ENCODE measurements around the gene INSL3.

INSL3 gene, protein sequence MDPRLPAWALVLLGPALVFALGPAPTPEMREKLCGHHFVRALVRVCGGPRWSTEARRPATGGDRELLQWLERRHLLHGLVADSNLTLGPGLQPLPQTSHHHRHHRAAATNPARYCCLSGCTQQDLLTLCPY

DNA sequence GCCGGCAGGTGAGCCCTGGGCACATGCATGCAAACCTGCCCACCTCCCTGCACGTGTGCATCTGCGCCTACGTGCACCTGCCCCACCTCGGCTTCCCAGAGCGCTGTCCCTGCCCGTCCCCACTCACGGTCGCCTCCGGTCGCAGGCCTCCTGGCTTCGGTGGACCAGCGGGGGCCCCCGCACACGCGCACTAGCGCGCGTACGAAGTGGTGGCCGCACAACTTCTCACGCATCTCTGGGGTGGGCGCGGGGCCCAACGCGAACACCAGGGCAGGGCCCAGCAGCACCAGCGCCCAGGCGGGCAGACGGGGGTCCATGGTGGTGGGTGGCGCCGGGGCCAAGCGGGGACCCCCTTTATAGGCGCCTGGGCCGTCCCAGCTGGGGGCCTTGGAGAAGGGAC lies at the start of gene INSL3:
Gene INSL3, minus strand, starts transcription at position 330 of the 400 bp plus-strand sequence. Its CDS starts 13 bp downstream, at position 317.
- DNase-seq = no peak

DNA sequence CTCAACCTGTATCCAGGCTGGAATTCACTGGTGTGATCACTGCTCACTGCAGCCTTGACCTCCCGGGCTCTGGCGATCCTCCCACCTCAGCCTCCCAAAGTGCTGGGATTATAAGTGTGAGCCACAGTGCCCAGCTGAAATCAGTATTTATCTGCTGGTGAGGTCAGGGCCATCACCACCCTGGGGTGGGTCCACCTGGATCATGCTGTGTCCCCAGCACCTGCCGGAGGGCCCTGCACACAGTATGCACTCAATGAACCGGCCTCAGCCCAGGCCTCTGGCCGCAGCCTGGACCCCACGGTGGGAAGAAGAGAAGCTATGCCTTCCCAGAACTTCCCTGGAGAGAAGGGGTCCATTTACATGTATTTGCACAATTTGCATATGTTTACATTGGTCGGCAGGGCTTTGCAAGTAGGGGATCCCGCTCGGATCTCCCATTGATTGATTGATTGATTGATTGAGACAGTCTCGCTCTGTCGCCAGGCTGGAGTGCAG lies 47.8 kb upstream of the INSL3 start:
- no peak for DNase-seq

DNA sequence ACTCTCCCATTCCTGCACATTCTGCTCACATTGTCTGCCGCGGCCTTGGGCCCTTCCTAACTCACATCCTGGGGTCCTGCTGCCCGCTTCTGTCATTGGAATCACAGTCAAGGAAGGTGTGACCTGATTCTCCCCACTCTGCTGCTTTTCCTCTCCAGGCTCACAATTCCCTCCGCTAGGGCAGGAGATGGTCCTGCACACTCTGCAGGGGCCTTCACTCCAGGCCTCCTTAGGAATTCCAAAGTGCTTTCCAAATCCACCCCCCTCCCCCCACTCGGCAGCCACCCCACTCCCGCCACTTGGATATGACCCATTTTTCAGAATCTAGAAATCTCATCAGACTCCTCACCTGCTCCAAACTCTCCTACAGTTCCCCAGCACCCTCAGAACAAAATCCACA lies 47.4 kb upstream of the INSL3 start:
- DNase-seq = no peak

DNA sequence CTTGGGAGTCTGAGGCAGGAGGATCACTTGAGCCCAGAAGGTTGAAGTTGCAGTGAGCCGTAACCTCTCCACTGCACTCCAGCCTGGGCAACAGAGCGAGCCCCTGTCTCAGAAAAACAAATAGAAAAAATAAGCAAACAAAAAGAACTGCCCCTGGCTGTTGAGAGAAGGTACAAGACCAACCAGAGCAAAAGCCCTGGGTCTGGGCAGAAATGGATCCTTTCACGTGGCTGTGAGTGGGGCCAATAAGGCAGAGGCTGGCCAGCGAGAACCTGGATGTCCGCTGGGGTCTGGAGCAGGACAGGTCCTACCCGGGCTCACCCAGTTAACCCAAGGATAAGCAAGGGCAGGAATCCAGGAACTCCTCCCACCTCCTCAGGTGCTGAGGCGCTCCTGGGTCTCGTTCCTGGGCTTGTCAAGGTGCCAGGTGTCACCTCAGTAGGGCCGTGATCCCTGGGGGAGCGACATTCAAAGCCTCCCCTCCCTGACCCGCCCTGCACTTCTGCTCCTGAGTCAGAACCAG lies 45.7 kb upstream of the INSL3 start:
- DNase-seq = no peak

DNA sequence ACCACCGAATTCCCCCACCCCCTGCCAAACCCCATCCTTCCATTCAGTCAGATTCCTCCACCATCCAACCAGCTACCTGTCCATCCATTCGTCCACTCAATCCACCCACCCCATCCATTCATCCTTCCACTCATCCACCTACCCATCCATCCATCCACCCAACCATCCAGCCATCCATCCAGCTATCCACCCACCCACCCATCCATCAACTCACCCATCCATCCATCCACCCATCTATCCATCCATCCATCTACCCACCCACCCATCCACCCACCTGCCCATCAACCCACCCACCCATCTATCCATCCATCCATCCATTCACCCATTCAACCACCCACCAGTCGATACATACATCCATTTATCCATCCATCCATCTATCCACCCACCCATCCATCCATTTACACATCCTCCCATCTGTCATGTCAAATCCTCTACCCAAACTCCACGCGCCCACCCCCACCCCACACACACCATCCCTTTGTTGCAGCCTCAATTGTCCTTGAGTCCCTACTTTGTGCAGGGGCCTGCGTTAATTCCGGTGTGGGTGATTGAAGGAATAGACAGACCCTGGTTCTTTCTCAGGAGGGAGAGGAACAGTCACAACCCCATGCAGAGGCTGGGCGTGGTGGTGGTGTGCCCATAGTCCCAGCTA lies 45.1 kb upstream of the INSL3 start:
- DNase-seq = no peak

DNA sequence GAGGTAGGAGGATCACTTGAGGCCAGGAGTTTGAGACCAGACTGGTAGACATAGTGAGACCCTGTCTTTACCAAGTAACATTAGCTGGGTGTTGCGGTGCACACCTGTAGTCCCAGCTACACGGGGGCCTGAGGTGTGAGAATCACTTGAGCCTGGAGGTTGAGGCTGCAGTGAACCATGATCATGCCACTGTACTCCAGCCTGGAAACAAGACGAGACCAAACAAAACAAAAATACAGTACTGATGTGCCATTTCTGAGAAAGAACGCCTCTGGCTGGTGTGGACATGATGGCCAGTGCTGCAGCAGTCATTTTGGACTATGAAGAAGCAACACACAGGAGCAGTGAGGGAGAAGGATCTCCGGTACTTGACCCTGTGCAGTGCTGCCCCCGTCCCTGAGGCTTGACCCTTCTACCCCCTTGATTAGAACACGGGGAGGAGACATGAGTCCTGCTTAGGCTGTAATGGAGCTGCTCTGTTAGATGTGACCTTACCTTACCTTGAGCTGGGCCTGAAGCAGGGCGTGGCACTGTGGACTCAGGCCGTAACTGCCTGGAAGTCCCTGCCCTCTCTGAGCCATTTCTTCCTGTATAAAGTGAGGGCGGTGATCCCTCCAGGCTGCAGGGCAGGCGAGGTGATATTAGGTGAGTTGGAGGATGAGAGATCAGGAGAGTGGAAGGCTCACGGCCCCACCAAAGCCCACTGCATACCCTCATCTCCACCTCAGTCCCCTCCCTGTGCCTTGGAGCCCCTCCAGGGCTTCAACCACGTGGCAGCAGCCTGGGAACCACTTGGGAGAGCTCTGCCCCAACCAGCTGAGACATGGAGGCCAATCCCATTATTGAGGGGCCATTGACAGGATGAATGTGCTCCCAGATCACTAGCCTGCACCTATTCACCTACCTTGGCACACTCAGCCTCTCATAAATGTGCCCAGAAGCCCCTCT lies 44.3 kb upstream of the INSL3 start:
- peak in 1 of 2 experiments; percentile 51 for DNase-seq

DNA sequence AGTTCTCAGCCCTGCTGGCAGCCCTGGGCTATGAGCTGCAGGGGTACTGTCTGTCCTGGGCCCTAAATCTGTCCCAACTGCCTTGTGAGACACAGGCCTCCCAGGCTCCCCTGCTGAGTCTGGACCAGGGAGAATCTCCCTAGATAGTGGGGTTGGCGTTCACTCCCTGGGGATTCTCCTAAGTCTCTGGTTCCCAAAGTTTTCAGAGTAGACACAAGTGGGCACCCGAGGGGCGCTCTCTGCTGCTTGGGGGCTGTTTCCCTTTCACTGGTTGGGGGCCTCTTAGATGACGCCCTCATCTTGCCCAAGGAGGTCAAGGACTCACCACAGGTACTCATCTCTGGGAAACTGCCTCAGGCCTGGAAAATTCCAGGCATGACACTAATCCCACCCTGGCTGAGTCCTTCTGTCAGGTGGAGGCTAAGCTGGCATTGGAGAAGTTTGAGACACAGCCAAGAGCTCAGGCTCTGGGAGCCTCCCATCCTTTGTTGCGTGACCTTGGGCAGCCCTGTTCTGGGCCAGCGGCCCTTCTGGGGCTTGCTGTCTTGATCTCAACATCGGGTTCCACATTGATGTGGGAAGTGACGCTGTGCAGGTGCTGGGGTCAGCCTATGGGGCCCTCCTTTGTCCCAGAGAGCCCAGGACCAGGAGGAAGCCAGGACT lies 42.3 kb upstream of the INSL3 start:
- no peak for DNase-seq

DNA sequence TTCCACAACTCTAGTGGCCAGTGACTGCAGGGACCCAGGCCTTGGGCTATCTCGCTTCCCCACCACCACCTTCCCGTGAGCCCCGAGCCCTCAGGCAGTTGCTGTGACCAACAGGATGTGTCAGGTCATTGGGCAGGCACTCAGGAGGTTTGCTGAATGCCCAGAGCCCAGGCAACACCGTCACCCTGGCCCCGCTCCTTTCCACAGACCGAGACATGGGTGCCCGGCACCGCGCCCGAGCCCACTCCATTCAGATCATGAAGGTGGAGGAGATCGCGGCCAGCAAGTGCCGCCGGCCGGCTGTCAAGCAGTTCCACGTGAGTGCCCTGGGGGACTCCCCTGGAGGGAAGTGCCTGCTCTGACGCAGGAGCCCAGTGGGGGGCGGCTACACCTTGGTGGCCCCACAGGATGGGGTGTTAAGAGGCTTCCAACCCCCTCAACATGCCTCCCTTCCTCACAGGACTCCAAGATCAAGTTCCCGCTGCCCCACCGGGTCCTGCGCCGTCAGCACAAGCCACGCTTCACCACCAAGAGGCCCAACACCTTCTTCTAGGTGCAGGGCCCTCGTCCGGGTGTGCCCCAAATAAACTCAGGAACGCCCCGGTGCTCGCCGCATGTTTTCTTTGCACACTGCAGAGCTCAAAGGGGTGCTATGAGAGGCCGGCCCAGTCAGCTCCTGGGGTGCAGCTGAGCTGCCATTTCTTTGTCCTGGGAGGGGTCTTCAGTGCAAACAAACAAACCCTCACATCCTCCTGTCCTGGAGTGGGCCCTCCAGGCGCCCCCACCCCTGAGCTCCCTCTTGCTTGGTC lies 41.6 kb upstream of the INSL3 start:
- no peak for DNase-seq

DNA sequence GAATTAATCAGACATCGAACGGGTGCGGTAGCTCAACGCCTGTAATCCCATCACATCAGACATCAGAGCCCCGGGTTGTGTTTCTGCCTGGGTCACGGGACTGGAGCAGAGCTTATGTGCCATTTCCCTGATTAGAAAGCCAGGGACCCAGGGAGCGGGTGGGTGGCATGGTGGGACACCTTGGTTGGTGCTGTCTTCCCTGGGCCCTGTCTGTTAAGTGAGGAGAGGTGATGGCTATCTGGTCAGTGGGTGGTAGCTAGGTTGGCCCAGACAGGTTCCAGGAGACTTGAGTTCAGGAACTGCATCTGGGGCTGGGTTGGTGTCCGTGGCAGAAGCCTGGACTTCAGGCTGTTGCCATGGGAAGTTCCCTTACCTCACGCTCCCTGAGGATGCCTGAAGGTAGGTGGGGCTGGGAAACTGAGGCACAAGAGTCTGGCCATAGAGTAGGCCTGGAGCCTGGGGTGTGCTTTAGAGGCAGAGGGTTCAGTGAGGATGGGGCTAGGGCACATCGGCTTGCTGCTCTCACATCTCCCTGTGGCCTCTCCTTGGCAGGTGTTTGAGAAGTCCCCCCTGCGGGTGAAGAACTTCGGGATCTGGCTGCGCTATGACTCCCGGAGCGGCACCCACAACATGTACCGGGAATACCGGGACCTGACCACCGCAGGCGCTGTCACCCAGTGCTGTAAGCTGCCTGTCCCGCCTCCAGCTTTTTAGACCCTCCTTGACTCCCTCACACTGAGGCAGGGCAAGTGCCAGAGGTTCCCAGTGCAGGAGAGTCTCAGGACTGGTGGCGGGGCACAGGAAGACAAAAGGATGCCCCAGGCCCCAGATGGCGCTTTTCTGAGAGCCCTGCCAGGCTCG lies 40.5 kb upstream of the INSL3 start:
- no peak for DNase-seq

DNA sequence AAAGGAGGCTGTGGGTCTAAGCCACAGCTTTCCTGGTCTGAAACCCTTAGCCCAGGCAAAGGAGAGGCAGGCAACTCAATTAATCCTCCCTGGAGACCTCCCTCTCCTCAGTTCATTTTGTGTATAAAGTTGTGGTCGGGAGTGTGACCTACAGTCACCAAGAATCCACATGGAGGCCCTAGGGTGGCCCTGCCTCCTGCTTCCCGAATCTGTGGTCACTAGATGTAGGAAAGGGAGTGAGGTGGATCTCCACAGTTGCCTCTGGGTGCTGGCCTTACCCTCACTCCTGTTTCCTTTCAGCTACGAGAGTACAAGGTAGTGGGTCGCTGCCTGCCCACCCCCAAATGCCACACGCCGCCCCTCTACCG lies 39.7 kb upstream of the INSL3 start:
- DNase-seq = no peak

DNA sequence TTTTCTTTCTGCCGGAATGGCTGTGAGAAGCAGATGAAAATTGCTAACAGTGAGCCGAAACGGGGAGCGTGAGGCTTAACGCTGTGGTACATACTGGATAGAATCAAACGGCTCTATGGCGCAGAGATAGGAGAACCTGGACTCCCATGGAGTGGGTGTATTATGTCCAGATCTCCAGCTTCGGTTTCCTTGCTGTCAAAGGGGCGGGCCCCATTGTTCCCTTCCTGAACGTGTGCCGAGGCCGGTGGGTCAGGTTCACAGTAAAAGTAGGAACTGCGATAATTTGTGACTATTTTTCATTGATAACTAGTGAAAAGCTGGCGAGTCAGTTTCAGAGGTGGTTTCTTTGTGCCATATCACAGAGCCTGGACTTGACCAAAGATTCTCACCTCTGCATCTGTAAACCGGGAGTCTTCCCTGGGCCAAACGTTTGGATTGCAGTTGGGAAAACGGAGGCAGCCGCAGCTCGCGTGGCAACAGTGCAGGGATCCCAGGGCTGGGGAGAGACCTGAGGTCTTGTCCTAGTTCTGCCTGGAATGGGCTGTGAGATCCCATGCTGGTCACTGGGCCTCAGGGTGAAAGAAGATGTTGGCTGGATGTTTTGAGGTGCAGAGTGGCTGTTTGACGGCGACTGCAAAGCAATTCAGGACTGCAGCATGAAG lies 39.1 kb upstream of the INSL3 start:
- DNase-seq = no peak

DNA sequence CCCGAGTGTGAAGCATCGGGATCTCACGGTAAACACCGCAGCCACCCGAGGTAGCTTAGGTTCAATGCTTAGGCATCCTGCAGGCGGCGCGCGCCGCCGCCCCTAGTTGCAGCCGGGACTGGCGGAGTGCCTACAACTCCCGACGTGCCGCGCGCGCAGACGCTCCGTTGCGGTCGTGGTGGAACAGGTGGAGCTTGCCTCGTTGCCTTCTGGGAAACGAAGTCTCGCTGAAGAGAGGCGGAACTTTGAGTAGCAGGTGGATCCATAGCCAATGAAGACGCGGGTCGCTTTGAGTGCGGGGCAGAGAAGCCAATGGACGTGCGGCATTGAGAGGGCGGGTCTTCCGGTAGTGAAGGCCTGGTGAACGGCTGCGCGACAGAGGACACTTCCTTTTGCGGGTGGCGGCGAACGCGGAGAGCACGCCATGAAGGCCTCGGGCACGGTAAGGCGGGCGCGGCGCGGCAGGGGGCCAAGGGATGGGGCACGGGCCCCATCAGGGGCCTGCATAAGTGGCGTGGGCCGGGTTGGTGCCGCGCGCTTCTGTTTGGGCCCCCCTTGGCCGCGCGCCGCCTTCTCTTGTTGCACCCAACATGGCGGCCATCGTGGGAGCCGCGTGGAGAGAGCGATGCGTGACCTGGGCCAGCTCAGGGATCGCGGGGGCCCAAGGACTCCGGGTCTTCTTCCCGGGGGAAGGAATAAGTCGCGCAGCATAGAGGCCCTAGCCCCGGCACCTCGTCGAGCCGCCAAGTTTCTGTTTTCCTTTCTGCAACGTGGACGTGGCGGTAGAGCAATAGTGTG lies 38.4 kb upstream of the INSL3 start, which contains the start of gene RPL18A:
Gene RPL18A, plus strand, starts transcription at position 378 of the 798 bp plus-strand sequence. Its CDS starts 47 bp downstream, at position 425.
- DNase-seq = peak; percentile 98 to 99

DNA sequence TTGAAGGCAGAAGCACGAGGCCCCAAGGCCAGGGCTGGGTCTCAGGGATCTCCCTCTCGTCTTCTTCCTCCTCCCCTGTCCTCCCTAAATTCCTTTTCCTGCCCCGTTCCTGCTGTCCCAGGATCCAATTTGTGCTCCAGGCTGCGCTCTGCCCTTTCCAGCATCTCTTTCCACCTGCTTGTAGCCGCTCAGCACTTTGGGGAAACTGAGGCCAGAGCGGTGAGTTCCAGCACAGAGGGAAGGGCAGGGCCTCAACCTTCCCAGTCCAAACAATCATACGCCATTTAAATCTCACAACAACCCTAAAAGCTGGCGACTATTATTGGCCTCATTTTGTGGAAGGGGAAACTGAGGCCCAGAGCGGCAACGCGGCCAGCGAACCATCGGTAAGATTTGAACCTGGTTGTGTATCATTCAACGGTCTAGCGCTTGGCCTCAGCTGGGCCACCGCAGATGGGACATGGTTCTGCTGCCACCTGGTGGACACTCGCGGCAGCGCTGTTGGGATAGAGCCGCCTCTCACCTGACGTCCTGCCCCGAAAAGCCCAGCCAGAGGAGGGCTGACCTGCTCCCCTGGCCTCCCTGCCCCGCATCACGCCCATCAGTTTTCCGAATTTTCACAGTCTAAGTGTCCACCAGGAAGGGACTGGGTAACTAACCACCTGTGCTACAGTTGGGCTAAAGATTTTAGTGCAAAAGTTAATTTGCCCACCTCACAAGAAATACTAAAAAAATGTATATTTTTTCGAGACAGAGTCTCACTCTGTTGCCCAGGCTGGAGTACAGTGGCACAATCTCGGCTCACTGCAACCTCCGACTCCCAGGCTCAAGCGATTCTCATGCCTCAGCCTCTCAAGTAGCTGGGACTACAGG lies 34.2 kb upstream of the INSL3 start:
- peak; percentile 97 for DNase-seq

DNA sequence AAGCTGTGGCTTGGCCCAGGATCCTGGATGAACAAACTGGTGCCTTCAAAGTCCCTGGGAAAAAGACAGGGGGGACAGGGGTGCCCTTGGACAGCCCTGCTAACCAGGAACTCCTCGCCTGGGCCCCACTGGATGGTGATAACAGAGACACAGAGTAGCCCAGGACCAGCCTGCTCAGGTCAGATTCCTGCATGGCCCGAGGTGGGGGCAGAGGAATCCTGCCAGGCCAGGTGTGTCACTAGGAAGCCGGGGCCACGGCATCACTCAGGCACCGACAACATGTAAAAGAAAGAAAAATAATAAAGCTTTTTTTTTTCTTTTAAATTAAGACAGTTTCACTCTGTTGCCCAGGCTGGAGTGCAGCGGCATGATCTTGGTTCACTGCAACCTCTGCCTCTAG lies 32.7 kb upstream of the INSL3 start:
- no peak for DNase-seq

DNA sequence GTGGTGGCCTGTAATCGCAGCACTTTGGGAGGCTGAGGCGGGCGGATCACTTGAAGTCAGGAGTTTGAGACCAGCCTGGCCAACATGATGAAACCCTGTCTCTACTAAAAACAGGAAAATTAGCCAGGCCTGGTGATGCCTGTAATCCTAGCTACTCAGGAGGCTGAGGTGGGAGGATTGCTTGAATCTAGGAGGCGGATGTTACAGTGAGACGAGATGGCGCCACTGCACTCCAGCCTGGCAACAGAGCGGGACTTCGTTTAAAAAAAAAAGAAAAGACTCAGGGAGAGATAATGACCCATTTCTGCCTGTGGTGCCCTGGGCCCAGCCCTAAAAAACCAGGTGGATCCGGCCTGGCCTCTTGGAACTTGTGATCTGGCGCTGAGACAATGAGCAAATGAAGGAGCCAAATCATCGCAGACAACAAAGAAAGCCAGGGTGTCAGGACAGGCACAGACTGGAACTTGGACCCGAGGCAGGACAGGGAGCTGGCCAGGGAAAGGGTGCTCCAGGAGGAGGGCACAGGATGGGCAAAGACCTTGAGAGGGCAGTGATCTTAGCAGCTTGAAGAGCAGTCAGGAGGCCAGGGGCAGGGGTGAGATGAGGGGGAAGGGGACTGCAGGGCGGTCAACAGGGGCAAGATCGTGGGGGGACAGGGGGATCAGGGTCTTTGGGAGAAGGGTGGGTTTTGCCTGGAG lies 27.4 kb upstream of the INSL3 start:
- DNase-seq = no peak

DNA sequence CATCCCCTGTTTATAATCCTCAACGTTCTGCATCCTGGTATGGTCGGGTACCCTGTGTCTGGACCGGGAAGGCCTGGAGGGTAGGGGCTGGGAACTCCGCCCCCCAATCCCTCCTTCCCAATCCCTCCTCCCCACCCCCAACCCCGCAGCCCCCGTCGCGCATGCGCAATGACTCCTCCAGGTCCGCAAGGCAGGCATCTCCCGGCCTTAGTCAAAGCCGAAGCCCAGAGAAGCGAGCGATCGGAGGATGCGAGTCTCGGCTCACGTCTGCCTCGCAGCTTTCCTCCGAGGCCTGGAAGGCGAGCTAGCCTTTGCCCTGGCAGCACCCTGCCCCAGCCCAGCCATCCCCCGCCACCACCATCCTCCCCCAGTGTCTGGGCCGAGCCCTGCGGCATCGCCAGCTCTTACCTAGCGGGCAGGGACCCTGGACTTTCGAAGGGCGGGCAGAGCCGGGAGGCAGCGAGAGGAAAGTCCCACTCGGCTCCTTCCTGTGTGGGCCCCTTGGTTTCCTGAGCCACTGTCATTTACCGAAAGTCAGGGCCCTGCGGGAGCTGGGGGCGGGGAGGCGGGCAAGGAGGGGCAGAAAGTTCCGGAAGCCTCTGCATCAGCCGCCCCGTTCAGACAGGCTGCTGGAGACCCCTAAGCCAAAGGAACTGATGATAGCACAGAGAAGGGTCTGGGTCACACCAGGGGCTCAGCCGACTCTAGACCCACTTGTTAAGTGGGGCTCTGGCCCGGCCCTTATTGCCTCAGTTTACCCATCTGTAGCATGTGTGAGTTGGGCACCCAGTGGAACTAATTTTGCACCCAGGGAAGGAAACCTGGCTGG lies 26.4 kb upstream of the INSL3 start, which contains the start of gene JAK3:
Gene JAK3, minus strand, starts transcription at position 445 of the 829 bp plus-strand sequence. CDS start 3,565 bp downstream, outside the sequence.
- DNase-seq = peak; percentile 92 to 94

DNA sequence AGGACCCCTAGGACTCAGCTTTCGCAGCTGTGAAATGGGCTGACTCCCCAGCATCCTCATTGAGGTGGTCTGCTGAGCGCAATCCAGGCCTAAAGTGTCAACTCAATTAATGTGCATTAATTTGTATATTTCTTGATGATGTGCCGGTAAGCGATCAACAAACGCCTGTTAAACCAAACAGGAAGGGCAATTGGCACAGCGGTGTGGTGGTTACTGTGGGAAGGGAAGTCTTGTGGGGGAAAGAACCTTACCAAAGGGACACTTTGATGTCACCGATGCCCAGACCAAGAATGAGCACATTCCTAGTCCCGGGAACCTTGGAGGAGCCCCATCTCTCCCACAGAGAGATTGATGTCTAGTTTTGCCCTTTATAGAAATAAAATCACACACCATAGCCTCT lies 24.8 kb upstream of the INSL3 start:
- DNase-seq = peak in 1 of 2 experiments; percentile 56
